Heart left ventricle (tissue), 16 donors: Measurements from ENCODE around the gene CASQ2. TPM values are rescaled to one million over a fixed set of nuclear protein-coding genes. Genes with fewer than 3 reads are reported as not detected.

Experiments used
- ATAC-seq, 4 donors: fragments of 200-7000 bp; cut with Tn5 transposase; one replicate each; pipeline ENCODE4 v1.9.1; 2020 to 2022; ENCODE audit warnings: moderate library complexity in 4 of 4, mild to moderate bottlenecking in 3 of 4, moderate number of reproducible peaks in 1 of 4
- DNase-seq, 5 donors: peaks; one replicate each; pipeline ENCODE4 v3.0.0-alpha.2; 2020
- H3K27ac ChIP-seq, 12 donors: fragments of 200-600 bp; sonication (generic) in 4 of 12; one replicate each; pipeline versions ENCODE4 v1.5.0 to v1.8.0; 2016 to 2022; ENCODE audit warnings: mild to moderate bottlenecking in 2 of 12
- H3K27me3 ChIP-seq, 9 donors: fragments of 200-600 bp; sonication (generic) in 2 of 9; one replicate each; pipeline versions ENCODE4 v1.5.1 to v1.8.0; 2016 to 2022; ENCODE audit warnings: mild to moderate bottlenecking in 3 of 9
- H3K36me3 ChIP-seq, 9 donors: fragments of 200-600 bp; sonication (generic) in 2 of 9; one replicate each; pipeline versions ENCODE4 v1.5.0 to v1.8.0; 2018 to 2022; ENCODE audit warnings: mild to moderate bottlenecking in 2 of 9
- H3K4me1 ChIP-seq, 12 donors: fragments of 200-600 bp; sonication (generic) in 4 of 12; one replicate each; pipeline versions ENCODE4 v1.5.0 to v1.8.0; 2016 to 2022; ENCODE audit warnings: mild to moderate bottlenecking in 3 of 12
- H3K4me3 ChIP-seq, 12 donors: fragments of 200-600 bp; sonication (generic) in 4 of 12; one replicate each; pipeline versions ENCODE4 v1.5.0 to v1.8.0; 2017 to 2022; ENCODE audit warnings: mild to moderate bottlenecking in 9 of 12, moderate library complexity in 4 of 12
- H3K9me3 ChIP-seq, 12 donors: fragments of 200-600 bp; sonication (generic) in 4 of 12; one replicate each; pipeline versions ENCODE4 v1.5.0 to v1.8.0; 2016 to 2022; ENCODE audit warnings: mild to moderate bottlenecking in 1 of 12
- POLR2A ChIP-seq, 2 donors: fragments of 450-650 bp; IDR thresholded peaks; one replicate each; pipeline ENCODE4 v1.6.1; 2017; ENCODE audit warnings: antibody characterized with exemption in 2 of 2, mild to moderate bottlenecking in 2 of 2, moderate library complexity in 2 of 2
- WGBS, 4 donors: extraction: QIAGEN DNeasy Blood & Tissue Kit in 2 of 4; methylation state at CpG; one replicate each; pipeline versions ENCODE4 v1.1.5 to v1.1.7; 2013 to 2018; 5-methylcytosine and 5-hydroxymethylcytosine counted together
- intact Hi-C, 10 donors: fragments of 100-400 bp; cut with DNase I; formaldehyde crosslinking; loops; one replicate each; pipeline versions ENCODE4 v1.11.1 to v1.14.2; 2022
- polyA plus RNA-seq, 2 donors: library from polyadenylated mRNA; stranded (reverse); fragments of 200-250 nt; gene quantifications; one replicate each; pipeline ENCODE4 v1.2.3, GENCODE V29; 2013
- total RNA-seq, 9 donors: library from RNA; depleted of rRNA in 2 of 9; stranded (reverse); fragments of >200 nt in 2 of 9; fragmentation: NEBNext Ultra II Directional in 3 of 9; extraction: Animal tissue kit (Norgen Biotek cat#: 25700) in 3 of 9; gene quantifications; one replicate each; pipeline versions ENCODE4 v1.1.0 to v1.2.4, GENCODE V29; 2016 to 2023
- TF ChIP-seq, protein P1 (sequence below), 12 donors: fragments of 200-600 bp; sonication (generic) in 4 of 12; IDR thresholded peaks; one replicate each; pipeline versions ENCODE4 v1.5.0 to v1.8.0; 2018 to 2022; ENCODE audit warnings: antibody characterized with exemption in 12 of 12, mild to moderate bottlenecking in 5 of 12
- donor health status: ischemic (EF 13 %, LVEDD 7.1; RV severe dilation, severe dysfunction).
- donor health status: healthy with polysubstance abuse.
- donor health status: DM: no; HTN: yes; CAD: no.
- donor health status: DM: no; HTN: no; CAD: no.
- donor health status: ischemic (EF 25% LVEDD 6.9; RV normal size, moderate dysfunction).
- donor health status: ischemic (EF 25% LVEDD 5.7; RV mildly dilated, moderate dysfunction).
- donor health status: healthy.
- donor health status: DM: yes; HTN: yes; CAD: no.
- donor health status: ischemic (EF 35%, LVEDD 5.7; RV mildly dilated, moderate dysfunction).
- donor health status: nonischemic (EF 11% LVEDD 7.7; RV severe dilation, severe dysfunction).
- donor health status: DM: yes; HTN: yes; CAD: no.
- donor health status: PGD.
- donor health status: ischemic (EF 29% LVEDD 5.4; RV normal size, mild dysfunction).
- donor health status: nonischemic (EF 23%, LVEDD 6.1; RV moderate dilation, normal function).

The CASQ2 gene
- total and polyA plus RNA-seq, 11 donors: 444 to 1,692 (median 895) TPM

DNA sequence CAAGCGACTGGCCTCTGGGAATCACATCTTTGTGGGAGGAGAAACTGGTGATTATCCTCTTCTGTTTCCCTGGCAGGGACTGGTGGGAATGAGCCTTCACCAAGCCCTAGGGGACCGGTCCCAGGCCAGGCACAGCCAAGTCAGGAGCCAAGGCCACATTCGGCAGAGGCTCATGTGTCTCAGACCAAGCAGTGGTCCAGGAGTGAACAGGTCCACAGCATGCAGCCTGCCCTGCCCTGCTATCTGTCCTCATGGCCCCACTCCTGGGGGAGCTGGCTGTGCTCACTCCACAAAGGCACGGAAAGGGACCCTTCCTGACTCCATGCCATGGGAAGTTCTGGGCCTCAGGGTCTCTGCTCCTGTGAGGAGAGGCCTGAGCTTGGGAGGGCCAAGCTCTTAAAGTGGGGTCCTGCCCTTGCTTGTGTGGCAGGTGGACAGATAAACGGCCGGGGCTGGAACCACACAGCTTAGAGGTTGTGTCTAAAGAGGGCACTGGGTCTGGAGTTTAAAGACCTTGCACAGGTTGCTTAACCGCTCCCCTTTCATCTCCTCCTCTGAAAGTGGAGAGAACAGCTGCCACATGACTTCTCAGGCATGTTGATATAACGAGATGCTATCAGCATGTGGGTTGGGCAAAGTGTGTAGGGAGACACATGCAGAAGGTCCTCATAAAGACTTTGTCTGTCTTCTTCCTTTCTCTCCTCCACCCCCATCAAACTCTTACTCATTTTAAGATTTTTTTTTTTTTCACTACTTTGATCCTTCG is 57.5 kb downstream of the CASQ2 start:
- peaks cover 0 to 14% (median 0%) of the 10 kb centered on the region in 9 donors for H3K36me3 ChIP-seq
- ATAC-seq (peak; percentile 15 to 44 (median 18)), DNase-seq (peak in 2 of 5 donors; percentile 19 to 44)
- no peak overlapping the region for H3K4me3 ChIP-seq
- 35 to 47% (median 42%) methylated on average over 7 to 9 of the region's 9 CpGs for WGBS, 4 donors
- H3K27ac ChIP-seq: peak overlapping the region in 5 of 12 donors; percentile 9 to 41 (median 22)
- peaks cover 0 to 3% (median 0%) of the 10 kb centered on the region in 9 donors for H3K27me3 ChIP-seq
- H3K9me3 ChIP-seq: no peaks in the 10 kb centered on the region
- H3K4me1 ChIP-seq: peaks cover 0 to 48% (median 8%) of the 10 kb centered on the region in 12 donors
- intact Hi-C loops: no loop called here
- TF ChIP-seq, protein P1, sequence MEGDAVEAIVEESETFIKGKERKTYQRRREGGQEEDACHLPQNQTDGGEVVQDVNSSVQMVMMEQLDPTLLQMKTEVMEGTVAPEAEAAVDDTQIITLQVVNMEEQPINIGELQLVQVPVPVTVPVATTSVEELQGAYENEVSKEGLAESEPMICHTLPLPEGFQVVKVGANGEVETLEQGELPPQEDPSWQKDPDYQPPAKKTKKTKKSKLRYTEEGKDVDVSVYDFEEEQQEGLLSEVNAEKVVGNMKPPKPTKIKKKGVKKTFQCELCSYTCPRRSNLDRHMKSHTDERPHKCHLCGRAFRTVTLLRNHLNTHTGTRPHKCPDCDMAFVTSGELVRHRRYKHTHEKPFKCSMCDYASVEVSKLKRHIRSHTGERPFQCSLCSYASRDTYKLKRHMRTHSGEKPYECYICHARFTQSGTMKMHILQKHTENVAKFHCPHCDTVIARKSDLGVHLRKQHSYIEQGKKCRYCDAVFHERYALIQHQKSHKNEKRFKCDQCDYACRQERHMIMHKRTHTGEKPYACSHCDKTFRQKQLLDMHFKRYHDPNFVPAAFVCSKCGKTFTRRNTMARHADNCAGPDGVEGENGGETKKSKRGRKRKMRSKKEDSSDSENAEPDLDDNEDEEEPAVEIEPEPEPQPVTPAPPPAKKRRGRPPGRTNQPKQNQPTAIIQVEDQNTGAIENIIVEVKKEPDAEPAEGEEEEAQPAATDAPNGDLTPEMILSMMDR (IDR thresholded peaks at IDR 0.05): no peak
- TF ChIP-seq POLR2A (IDR thresholded peaks at IDR 0.05): no peak

DNA sequence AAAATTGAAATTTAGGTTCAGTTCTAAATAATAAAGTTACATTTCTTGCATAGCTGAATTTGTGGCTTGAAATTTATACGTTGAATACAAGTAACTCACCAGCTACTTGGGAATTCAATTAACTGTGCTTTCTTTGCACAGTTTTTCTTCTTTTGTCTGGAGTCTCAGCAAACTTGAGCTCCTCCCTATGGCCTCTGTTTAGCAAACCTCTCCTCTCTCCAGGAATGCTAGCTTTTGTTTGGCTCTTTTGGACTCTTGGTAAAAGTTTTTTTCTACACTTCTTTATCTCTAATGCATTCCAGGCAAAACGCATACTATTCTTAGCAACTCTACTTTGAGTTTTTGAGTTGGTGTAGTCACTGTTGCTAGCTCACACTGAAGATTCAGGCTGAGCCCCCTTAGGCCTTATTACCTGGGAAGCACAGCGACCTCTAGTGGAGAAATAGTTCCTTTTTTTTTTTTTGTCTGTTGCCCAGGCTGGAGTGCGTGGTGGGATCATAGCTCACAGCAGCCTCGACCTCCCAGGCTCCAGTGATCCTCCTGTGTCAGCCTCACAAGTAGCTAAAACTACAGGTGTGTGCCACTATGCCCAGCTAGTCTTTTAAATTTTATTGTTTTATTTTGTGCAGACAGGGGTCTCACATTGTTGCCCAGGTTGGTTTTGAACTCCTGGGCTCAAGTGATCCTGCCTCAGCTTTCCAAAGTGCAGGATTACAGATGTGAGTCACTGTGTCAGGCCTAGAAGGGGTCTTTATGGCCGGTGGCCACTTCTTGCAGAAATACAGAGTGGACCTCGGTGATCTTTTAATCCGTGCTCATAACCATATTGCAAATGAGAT is 61.7 kb downstream of the CASQ2 start:
- DNase-seq: no peak
- peak overlapping the region in 1 of 12 donors; percentile 61 for H3K27ac ChIP-seq

DNA sequence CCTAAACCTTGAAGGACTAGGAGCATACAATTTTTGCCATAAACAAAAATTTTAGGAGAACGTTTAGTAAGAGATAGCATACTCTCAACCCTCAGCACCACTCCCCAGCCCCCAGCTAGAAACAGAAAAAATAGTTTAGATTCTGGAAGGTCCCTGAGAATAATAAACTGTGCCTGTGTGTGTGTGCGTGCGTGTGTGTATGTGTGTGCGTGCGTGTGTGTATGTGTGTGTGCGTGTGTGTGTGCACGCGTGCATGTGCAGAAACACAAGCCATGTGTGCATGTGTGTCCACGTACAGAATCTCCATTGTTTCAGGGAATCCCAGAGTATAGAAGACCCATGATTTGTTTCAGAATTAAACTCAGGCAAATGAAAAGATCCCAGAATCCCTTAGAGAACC is 62.6 kb downstream of the CASQ2 start:
- 78 to 84% (median 80%) methylated on average over 9 of the region's 9 CpGs for WGBS, 4 donors
- peak overlapping the region in 3 of 12 donors; percentile 9 to 24 (median 20) for H3K27ac ChIP-seq
- H3K9me3 ChIP-seq: no peaks in the 10 kb centered on the region
- ATAC-seq (no peak), DNase-seq (no peak)
- H3K36me3 ChIP-seq: peaks cover 0 to 37% (median 10%) of the 10 kb centered on the region in 9 donors
- peaks cover 0 to 3% (median 0%) of the 10 kb centered on the region in 9 donors for H3K27me3 ChIP-seq
- no peak overlapping the region for H3K4me3 ChIP-seq
- H3K4me1 ChIP-seq: peaks cover 0 to 66% (median 22%) of the 10 kb centered on the region in 12 donors
- TF ChIP-seq, protein P1 (IDR thresholded peaks at IDR 0.05): no peak
- no peak for TF ChIP-seq POLR2A (IDR thresholded peaks at IDR 0.05)
- intact Hi-C loops: loop anchor here (2.0 to 10.0 kb wide), 6 partner anchors 61 to 99 kb away; partner anchors contain the start of gene VANGL1 (in 6 of the 10)

More for the DNA sequence above, 61.7 kb downstream of the CASQ2 start:
- intact Hi-C loops: loop anchor here (2.0 to 10.0 kb wide), 6 partner anchors 62 to 100 kb away; partner anchors contain the start of gene VANGL1 (in 6 of the 10)
- peak; percentile 10 to 43 (median 14) for ATAC-seq
- TF ChIP-seq POLR2A (IDR thresholded peaks at IDR 0.05): no peak
- TF ChIP-seq, protein P1 (IDR thresholded peaks at IDR 0.05): peak; percentile 53 to 83 (median 73)
- Histone ChIP-seq H3K27me3 (peaks cover 0 to 3% (median 0%) of the 10 kb centered on the region in 9 donors), H3K36me3 (peaks cover 0 to 29% (median 10%) of the 10 kb centered on the region in 9 donors), H3K4me1 (peaks cover 0 to 73% (median 22%) of the 10 kb centered on the region in 12 donors), H3K4me3 (no peak overlapping the region), H3K9me3 (no peaks in the 10 kb centered on the region)
- 38 to 43% (median 39%) methylated on average over 8 of the region's 8 CpGs for WGBS, 4 donors
